ENCODE results near the gene FSHR. TPM values are rescaled to one million over a fixed set of nuclear protein-coding genes. Genes with fewer than 3 reads are reported as not detected.

Gene FSHR
- total RNA-seq, 2 donors from 2014 or later = not detected

DNA sequence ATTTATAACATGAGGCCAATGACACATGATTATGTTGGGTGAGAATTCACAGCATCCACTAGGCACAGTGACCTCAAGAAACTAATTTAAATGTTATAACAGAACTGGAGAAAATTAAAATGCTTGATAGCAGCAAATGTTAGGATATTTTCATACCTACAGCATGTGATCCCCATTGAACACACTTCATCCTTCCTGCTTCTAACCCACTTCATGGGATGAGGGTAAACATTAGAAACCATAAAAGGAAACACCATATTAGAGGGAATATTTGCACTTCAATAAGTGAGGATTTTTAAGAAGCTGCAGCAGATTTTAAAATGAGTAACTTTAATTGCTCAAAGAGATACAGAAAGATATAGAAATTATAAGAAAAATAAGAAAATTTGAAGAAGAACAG is 117.1 kb downstream of the FSHR start:
- Histone ChIP-seq H3K27me3 (no peaks in the 10 kb centered on the region), H3K4me3 (no peak overlapping the region), H3K27ac (no peak overlapping the region), H3K4me1 (no peaks in the 10 kb centered on the region), H3K36me3 (replicated peaks in 1 of 2; ENCODE audit: insufficient read depth in 1 of 2, low read depth in 2 of 2) (no peaks in the 10 kb centered on the region), H3K9me3 (no peaks in the 10 kb centered on the region)
- TF ChIP-seq POLR2A (IDR thresholded peaks at IDR 0.05) = no peak
- TF ChIP-seq CTCF (IDR thresholded peaks at IDR 0.05) = no peak
- intact Hi-C loops (cut with DNase I) = no loop called here
- no peak for ATAC-seq
- DNase-seq = no peak

GRCh38 chr2:49035481-49035880 is 118.8 kb downstream of the FSHR start:
- intact Hi-C loops (cut with DNase I) = no loop called here

GRCh38 chr2:49033394-49034185 is 120.7 kb downstream of the FSHR start:
- WGBS, 2 donors = 31 to 47% methylated on average over 4 of the region's 4 CpGs
- no peak for DNase-seq
- TF ChIP-seq CTCF (IDR thresholded peaks at IDR 0.05) = no peak
- no peak for TF ChIP-seq POLR2A (IDR thresholded peaks at IDR 0.05)
- Histone ChIP-seq H3K36me3 (replicated peaks in 1 of 2; ENCODE audit: insufficient read depth in 1 of 2, low read depth in 2 of 2) (no peaks in the 10 kb centered on the region), H3K27me3 (no peaks in the 10 kb centered on the region), H3K9me3 (no peaks in the 10 kb centered on the region), H3K4me3 (no peak overlapping the region), H3K27ac (no peak overlapping the region), H3K4me1 (no peaks in the 10 kb centered on the region)
- no peak for ATAC-seq
- intact Hi-C loops (cut with DNase I) = no loop called here

More at GRCh38 chr2:49035481-49035880, 118.8 kb downstream of the FSHR start:
- ATAC-seq = no peak
- H3K4me1 ChIP-seq = no peaks in the 10 kb centered on the region
- H3K27ac ChIP-seq = no peak overlapping the region
- no peak overlapping the region for H3K4me3 ChIP-seq
- no peaks in the 10 kb centered on the region for H3K27me3 ChIP-seq
- H3K36me3 ChIP-seq (replicated peaks in 1 of 2; ENCODE audit: insufficient read depth in 1 of 2, low read depth in 2 of 2) = no peaks in the 10 kb centered on the region
- no peak for TF ChIP-seq CTCF (IDR thresholded peaks at IDR 0.05)
- no peak for TF ChIP-seq POLR2A (IDR thresholded peaks at IDR 0.05)
- no peaks in the 10 kb centered on the region for H3K9me3 ChIP-seq
- no peak for DNase-seq
- WGBS, 2 donors = 56 to 61% methylated on average over 1 of the region's 1 CpG

GRCh38 chr2:49032936-49033335 is 121.4 kb downstream of the FSHR start:
- TF ChIP-seq POLR2A (IDR thresholded peaks at IDR 0.05) (no peak), CTCF (IDR thresholded peaks at IDR 0.05) (no peak)
- H3K27ac ChIP-seq = no peak overlapping the region
- intact Hi-C loops (cut with DNase I) = no loop called here
- 19 to 20% methylated on average over 1 of the region's 1 CpG for WGBS, 2 donors
- H3K4me3 ChIP-seq = no peak overlapping the region
- H3K27me3 ChIP-seq = no peaks in the 10 kb centered on the region
- no peak for ATAC-seq
- no peaks in the 10 kb centered on the region for H3K9me3 ChIP-seq
- H3K4me1 ChIP-seq = no peaks in the 10 kb centered on the region
- no peaks in the 10 kb centered on the region for H3K36me3 ChIP-seq (replicated peaks in 1 of 2; ENCODE audit: insufficient read depth in 1 of 2, low read depth in 2 of 2)
- no peak for DNase-seq

DNA sequence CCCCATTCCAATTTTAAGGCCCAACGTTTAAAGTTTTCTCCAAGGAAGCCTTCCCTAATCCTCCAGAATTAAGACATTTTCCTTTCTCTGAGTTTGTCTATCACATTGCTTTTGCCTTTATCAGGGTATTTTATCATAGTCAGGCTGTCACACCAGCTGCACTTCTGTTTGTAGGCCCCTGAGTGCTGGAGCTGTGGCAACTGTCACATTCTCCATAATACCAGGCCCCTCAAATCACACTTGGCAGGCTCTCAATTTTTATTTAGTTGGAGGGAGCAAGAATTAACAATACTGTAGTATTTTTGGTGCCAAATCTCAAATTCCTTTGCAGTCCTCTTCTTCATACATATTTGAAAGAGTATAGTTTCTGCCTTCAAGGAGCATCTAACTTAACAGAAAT is 122.2 kb downstream of the FSHR start:
- no peak overlapping the region for H3K4me3 ChIP-seq
- TF ChIP-seq CTCF (IDR thresholded peaks at IDR 0.05) = no peak
- TF ChIP-seq POLR2A (IDR thresholded peaks at IDR 0.05) = no peak
- 46 to 60% methylated on average over 1 of the region's 1 CpG for WGBS, 2 donors
- H3K27me3 ChIP-seq = no peaks in the 10 kb centered on the region
- H3K27ac ChIP-seq = no peak overlapping the region
- DNase-seq (no peak), ATAC-seq (no peak)
- no peaks in the 10 kb centered on the region for H3K9me3 ChIP-seq
- no peaks in the 10 kb centered on the region for H3K36me3 ChIP-seq (replicated peaks in 1 of 2; ENCODE audit: insufficient read depth in 1 of 2, low read depth in 2 of 2)
- intact Hi-C loops (cut with DNase I) = no loop called here
- no peaks in the 10 kb centered on the region for H3K4me1 ChIP-seq
